ENCODE data around the gene NBPF3. TPM values are rescaled to one million over a fixed set of nuclear protein-coding genes. Genes with fewer than 3 reads are reported as not detected.
"Not testable (repeated sequence)": the region's sequence is repeated elsewhere in the genome, so short reads cannot be mapped to it uniquely, and the experiment has no call there.

Gene NBPF3
- total RNA-seq, 1 donor from 2014 or later, result 16.0 TPM

DNA sequence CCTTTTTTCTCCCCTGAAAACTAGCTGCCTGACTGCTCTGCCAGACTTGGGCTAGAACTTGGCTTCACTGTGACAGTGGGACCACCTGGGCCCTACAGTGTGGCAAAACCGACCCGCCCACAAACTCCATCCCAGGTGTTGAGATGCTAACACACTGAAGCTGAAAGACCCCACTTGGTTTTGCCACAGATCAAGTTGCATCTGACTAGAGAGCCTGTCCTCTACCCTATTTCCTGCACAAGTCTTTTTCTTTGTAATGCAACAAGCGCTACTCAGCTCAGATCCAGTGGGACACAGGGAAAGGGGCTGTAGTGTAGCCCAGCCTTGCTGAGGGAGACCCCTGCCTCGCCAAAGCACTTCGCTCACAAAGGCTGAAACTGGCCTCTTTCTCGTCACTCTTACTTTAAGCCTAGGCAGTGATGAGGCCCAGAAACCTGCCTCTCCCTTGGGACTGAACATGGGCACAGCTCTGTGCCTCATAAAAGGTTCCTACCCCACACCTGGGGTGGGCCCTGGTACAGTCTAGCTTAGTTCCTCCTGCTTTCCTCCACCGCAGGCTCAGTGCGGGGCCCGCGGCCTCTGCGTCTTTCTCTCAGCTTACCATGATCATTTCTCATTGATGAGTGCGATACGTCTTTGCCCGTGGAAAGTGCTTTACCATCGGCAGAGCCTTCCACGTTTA lies 79.0 kb downstream of the NBPF3 start:
- no peak for DNase-seq (ENCODE audit: low read depth)

DNA sequence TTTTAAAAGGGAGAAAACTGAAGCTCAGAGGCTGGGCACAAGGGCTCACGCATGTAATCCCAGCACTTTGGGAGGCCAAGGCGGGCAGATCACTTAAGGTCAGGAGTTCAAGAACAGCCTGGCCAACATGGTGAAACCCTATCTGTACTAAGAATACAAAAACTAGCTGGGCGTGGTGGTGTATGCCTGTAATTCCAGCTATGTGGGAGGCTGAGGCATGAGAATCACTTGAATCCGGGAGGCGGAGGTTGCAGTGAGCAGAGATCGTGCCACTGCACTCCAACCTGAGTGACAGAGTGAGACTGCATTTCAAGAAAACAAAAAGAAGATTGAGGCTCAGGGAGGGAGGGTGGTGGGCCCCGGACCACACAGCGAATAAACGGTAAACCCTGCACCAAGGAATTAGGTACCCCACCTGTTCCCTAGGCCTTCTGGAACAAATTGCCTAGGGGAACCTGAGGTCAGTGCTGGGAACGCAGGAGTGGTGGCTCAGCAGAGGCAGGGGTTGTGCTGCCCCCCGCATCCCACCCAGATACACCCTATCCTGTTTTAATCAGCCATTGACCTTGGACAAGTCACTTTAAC lies 79.6 kb downstream of the NBPF3 start:
- not testable (repeated sequence) for DNase-seq (ENCODE audit: low read depth)

DNA sequence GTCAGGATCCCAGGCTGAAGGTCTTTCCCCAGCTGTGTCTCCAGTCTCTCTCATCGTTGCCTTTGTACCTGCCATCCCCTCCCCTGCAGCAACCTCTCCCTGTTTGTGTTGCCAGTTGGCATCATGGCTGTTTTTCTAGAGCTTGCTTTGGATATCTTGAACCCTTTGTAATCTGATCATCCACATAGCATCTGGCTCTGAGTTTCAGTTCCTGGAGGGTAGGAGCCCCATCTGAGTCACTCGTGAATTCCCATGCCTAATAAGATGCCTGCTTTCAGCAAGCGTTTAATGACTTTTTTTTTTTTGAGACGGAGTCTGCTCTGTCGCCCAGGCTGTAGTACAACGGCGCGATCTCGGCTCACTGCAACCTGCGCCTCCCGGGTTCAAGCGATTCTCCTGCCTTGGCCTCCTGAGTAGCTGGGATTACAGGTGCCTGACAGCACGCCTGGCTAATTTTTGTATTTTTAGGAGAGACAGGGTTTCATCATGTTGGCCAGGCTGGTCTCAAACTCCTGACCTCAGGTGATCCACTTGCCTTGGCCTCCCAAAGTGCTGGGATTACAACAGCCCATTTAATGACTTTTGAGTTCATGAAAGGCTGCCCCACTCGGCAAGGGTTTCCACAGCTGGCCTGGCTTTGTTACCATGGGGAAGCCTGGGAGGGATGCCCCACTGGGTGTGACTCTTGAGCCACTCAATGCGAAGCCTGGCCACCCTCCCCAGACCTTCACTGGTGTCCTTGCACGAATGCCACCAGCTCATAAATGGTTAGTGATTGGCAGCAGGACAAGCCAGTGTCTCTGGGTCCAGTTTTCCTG lies 81.2 kb downstream of the NBPF3 start:
- peak; percentile 71 for DNase-seq (ENCODE audit: low read depth)

DNA sequence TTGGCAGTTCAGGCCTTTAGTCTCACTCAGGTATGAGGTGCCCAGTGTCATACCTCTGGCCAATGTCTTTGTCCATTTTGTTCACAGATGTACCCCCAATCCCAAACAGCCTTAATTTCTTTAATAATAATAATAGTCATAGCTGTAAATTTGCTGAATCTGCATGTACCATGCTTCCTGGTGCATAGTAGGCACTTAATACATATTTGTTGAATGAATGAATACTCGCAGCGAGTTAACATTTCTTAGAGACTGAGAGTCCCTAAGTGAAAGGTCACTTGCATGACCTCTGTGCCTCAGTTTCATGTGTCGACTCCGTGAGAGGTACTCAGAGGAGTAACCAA lies 81.8 kb downstream of the NBPF3 start:
- DNase-seq (ENCODE audit: low read depth), result no peak

DNA sequence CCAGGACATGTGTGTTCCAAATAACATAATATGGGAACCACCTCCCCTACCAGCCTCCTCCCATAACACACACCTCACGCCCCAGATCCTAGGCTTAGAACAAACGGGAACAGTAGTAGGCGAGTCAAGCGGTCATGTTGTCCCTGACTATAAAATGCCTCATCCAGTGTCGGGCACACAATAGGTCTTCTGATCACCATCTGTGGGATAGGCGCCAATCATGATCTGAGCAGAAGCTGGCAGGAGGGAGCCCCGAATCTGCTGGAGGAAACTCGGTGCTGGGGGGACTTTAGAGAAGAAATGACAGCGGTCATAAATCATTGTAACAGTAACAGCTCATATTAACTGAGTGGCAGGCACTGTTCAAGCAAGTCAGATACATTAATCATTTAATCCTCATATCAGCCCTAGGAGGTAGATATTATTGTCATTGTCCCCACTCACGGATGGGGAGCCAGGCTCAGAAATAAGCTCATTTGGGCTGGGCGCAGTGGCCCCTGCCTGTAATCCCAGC lies 82.6 kb downstream of the NBPF3 start:
- no peak for DNase-seq (ENCODE audit: low read depth)

DNA sequence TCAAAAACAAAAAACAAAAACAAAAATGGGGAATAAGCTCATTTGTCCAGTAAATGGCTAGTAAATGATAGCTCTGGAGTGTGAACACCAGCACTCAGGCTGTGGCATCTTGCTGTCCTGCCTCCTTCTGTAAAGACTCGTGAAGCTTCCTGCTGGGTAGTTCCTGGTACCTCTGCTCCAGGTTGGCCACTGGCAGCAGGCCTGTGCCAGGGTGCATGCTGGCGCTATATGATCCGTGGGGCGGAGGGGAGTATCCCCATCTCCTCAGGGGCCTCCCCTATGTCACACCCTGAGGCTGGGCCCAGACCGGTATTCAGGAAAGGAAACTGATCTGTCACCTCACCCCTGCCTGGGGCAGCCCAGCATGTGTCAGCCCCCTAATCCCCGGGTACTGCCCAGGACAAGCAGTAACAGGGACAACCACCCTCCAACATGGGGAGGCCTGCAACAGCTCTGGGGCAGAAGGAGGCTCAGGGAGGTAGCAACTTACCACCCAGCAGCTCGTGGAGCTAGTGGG lies 83.4 kb downstream of the NBPF3 start:
- DNase-seq (ENCODE audit: low read depth), result no peak

DNA sequence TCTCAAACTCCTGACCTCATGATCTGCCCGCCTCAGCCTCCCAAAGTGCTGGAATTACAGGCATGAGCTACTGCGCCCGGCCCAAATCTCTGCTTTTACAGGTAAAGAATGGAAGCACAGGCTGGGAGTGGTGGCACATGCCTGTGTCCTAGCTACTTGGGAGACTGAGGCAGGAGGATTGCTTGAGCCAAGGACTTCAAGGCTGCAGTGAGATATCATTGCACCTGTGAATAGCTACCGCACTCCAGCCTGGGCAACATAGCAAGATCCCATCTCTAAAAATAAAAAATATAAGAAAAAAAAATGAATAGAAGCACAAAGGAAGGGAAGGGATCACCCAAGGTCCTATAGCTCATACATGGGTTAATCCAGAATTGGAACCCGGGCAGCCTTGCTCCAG lies 84.3 kb downstream of the NBPF3 start:
- DNase-seq (ENCODE audit: low read depth), result no peak

DNA sequence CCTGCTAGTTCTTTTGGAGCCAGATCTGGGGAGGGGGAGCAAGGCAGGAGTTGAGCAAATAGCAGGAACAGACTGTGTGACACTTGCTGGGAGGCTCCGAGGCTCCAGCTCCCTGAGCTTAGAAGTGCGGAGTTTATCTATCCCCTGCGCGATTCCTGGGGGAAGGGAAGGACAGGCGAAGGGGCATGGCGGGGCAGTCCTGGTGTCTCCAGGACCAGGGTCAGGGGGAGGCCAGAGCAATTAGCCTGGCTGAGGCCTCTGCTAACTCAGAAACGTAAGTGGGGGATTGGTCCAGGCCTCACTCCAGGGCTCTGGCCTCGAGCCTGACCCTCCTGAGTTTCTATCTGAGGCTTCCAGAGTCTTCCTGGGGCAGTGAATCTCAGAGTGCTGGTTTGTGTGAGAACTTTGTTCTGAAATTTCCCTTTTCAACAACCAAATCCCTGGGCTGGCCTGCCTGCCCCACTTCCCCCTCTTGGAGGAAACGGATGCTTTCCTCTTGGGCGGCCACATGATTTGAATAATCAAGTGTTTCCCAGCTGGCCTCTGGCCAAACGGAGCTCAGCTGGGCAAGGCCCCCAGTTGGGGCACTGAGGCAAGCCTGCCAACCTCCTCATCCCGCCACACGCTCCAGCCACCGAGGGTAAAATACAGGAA lies 84.9 kb downstream of the NBPF3 start:
- no peak for DNase-seq (ENCODE audit: low read depth)

DNA sequence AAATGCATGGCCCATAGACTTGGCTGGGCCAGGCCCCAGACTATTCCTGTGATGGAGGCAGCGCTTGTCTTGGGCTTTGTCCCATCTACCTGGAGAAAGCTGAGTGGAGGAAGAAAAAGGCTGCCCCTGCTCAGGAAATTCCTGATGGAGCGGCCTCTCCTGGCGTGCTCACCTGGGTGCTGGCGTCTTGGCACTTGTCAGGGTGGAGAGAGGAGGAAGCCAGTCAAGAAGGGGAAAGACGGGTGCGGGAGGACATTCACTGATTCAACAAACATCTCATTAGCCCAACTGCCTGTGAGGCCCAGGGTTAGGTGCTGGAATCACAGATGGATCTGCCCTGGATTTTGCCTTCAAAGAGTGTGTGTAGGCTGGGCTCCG lies 85.4 kb downstream of the NBPF3 start:
- DNase-seq (ENCODE audit: low read depth), result no peak

DNA sequence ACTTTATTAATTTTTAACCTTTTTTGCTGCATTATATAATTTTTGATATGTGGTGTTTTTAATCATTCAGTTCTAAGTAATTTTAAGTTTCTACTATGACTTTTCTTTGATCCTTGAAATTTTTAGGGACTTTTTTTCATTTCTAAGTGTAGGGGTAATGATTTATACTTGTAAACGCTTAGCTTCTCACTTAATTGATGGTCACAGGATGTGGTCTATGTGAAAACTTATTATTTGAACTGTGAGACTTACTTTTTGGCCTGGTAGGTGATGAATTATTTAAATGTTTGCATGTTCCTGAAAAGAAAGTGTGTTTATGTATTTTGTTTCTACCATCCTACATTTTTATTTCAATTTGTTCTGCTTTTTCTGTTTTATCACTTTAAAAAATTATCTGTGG lies 86.5 kb downstream of the NBPF3 start:
- DNase-seq (ENCODE audit: low read depth), result no peak

DNA sequence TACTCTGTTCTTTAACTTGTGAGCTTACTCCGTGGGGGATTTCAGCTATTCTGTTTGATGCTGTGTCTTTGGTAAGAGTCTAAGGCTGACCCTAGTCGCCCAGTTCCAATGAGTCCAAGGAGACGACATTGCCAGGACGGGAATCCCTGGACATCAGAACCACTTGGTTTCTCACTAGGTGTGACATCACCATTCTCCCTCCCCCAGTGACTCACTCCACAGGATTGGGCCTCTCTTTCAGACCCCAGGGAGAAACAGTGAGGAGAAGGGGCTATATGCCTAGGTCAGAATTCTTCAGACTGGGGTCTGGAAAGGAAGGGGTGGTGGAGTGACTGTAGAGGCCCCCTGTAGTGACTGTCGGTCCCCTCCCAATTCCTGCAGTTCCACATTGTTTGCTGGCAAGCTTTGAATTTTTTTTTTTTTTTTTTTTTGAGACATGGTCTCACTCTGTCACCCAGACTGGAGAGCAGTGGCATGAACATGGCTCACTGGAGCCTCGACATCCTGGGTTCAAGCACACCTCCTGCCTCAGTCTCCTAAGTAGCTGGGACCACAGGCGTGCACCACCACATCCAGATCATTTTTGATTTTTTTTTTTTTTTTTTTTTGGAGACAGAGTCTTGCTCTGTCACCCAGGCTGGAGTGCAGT lies 90.6 kb downstream of the NBPF3 start:
- DNase-seq (ENCODE audit: low read depth), result no peak

DNA sequence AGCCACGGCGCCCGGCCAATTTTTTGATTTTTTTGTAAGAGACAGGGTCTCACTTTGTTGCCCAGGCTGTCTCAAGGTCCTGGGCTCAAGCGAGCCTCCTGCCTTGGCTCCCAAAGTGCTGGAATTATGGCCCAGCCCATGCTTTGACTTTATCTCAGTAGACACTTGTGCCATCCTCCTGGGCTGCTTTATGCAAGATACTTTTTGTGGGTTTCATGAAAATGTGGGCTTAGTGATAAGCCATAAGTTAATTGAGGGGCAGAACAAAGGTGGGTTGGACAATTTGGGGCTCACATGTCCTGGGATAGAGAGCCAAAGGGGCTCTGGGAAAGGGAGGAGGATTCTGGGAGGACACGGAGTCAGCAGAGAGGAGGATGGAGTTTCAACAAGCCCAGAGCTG lies 91.3 kb downstream of the NBPF3 start:
- no peak for DNase-seq (ENCODE audit: low read depth)

DNA sequence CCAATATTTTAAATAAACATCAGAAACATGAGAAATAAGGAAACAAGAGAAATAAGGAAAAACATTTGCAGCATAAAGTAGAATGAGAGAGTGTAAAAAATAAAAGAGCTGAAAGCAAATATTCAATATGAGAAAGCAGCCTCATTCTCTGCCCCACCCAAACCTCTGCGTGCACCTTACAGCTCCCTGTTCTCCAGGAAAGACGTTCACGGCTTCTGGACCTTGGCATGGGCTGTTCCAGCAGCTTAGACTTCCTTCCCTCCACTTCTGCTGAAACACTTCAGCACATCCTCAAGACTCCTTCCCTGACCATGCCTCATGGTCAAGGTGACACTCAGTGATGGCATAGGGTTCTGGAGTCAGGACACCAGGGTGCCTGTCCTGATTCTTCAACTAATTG lies 92.6 kb downstream of the NBPF3 start:
- DNase-seq (ENCODE audit: low read depth), result no peak

DNA sequence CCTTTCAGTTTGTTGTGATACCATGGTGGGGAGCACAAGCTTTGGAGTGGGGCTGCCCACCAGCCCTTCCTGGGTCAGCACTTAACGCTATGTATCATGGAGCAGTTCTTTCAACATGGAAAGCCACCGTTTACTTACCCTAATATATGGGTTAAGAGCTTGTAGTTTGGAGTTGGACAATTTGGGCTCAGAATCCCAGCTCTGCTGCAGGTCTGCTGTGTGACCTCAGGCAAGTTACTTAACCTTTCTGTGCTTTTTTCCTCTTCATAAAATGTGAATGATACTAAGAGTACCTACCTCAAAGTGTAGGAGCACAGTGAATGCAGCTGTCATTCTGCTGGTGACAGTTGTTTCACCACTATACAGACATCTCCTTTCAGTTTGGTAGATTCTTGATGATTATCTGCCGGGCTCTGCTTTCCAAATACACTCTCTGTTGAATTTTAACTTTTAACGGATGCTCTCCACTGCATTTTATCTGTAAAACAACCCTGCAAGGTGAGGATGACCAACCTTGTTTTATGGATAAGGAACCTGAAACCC lies 93.1 kb downstream of the NBPF3 start:
- DNase-seq (ENCODE audit: low read depth), result no peak

DNA sequence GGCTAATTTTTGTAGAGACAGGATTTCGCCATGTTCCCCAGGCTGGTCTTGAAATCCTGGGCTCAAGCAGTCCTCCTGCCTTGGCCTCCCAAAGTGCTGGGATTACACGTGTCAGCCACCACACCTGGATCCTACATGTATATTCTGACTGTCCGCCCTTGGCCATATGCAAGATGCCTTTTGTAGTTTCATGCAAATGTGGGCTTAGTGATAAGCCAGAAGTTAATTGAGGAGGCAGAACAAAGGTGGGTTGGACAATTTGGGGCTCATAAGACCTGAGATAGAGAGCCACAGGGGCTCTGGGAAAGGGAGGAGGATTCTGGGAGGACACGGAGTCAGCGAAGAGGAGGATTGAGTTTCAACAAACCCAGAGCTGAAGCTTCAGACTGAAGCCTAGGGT lies 94.2 kb downstream of the NBPF3 start:
- no peak for DNase-seq (ENCODE audit: low read depth)

Other genes with a start within 250 kb of the NBPF3 start
- 122 and 191 TPM in 2 replicates for gene ECE1, start 149.7 kb upstream of the NBPF3 start, total RNA-seq
- gene ALPL, start 69.3 kb downstream of the NBPF3 start, total RNA-seq, result 0.35 and 11.1 TPM in 2 replicates
- gene RAP1GAP, start 229.2 kb downstream of the NBPF3 start, total RNA-seq, result 0.87 and 23.5 TPM in 2 replicates